ENCODE data around the gene ZSCAN5A.
"Not testable (repeated sequence)": the region's sequence is repeated elsewhere in the genome, so short reads cannot be mapped to it uniquely, and the experiment has no call there.

ZSCAN5A gene

DNA sequence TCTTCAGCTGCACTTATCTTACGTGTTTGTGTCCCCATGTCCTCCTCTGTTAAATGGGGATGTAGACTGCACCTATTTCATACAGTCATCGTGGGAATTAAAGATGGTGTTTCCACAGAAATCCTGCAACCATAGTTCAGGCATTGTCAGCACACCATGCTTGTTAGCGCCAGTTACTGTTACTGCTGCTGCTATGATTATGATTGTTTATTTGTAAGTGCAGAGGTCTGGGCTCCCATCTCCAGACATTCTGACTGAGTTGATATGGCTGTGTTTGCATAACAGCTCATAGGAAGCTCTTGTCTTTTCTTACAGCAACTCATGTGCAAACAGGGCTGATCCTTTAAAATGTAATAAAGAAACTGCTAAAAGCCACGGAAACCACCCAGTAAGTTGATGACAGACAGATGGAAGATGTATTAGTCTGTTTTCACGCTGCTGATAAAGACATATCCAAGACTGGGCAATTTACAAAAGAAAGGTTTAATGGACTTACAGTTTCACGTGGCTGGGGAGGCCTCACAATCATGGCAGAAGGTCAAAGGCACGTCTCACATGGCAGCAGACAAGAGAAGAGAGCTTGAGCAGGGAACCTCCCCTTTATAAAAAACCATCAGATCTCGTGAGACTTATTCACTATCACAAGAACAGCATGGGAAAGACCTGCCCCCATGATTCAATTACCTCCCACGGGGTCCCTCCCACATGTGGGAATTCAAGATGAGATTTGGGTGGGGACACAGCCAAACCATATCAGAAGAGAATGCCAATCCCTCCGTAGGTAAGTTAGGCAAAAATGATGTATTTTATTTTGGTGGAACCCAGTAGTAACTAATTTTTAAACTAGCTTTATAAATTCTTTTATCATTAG is 1.6 kb downstream of the ZSCAN5A start:
- H3K4me3 ChIP-seq (ENCODE audit: low read length) = no peak overlapping the region
- TF ChIP-seq, protein P1, sequence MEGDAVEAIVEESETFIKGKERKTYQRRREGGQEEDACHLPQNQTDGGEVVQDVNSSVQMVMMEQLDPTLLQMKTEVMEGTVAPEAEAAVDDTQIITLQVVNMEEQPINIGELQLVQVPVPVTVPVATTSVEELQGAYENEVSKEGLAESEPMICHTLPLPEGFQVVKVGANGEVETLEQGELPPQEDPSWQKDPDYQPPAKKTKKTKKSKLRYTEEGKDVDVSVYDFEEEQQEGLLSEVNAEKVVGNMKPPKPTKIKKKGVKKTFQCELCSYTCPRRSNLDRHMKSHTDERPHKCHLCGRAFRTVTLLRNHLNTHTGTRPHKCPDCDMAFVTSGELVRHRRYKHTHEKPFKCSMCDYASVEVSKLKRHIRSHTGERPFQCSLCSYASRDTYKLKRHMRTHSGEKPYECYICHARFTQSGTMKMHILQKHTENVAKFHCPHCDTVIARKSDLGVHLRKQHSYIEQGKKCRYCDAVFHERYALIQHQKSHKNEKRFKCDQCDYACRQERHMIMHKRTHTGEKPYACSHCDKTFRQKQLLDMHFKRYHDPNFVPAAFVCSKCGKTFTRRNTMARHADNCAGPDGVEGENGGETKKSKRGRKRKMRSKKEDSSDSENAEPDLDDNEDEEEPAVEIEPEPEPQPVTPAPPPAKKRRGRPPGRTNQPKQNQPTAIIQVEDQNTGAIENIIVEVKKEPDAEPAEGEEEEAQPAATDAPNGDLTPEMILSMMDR (conservative IDR thresholded peaks at IDR 0.05; ENCODE audit: low read depth, low read length) = no peak
- DNase-seq (ENCODE audit: low read depth) = no peak

DNA sequence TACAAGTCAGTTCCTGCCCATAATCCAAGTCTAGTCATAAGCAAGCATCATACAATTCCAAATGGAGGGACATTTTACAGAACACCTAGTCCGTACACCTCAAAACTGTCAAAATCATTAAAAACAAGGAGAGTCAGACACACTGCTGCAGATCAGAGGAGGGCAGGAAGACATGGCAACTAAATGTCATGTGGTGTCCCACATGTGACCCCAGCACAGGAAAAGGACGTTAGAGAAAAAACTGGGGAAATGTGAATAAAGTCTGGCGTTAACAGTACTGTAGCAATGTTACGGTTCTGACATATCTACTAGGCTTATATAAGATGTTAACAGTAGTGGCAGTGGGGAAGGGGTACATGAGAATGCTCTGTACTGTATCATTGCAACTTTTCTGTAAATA is 2.3 kb downstream of the ZSCAN5A start:
- no peak overlapping the region for H3K4me3 ChIP-seq (ENCODE audit: low read length)
- TF ChIP-seq, protein P1 (conservative IDR thresholded peaks at IDR 0.05; ENCODE audit: low read depth, low read length) = no peak
- DNase-seq (ENCODE audit: low read depth) = no peak

DNA sequence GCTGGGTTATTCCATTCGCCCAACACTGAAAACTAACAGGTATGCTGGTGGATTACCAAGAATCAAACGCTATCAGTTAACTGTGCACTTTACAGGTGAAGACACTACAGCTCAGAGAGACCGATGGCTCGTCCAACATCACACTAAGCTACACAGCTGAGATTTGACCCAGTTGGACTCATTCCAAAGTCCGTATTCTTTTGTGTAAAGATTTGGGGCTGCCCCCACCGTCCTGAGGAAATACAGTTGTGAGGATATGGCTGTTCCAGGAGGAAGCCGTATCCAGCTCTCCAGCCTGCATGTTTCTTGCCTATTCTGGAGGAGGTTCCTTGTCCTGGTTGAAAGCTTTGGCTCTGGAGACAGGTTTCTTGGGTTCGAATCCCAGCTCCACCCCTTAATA is 4.2 kb downstream of the ZSCAN5A start:
- TF ChIP-seq, protein P1 (conservative IDR thresholded peaks at IDR 0.05; ENCODE audit: low read depth, low read length) = no peak
- DNase-seq (ENCODE audit: low read depth) = no peak
- no peak overlapping the region for H3K4me3 ChIP-seq (ENCODE audit: low read length)

DNA sequence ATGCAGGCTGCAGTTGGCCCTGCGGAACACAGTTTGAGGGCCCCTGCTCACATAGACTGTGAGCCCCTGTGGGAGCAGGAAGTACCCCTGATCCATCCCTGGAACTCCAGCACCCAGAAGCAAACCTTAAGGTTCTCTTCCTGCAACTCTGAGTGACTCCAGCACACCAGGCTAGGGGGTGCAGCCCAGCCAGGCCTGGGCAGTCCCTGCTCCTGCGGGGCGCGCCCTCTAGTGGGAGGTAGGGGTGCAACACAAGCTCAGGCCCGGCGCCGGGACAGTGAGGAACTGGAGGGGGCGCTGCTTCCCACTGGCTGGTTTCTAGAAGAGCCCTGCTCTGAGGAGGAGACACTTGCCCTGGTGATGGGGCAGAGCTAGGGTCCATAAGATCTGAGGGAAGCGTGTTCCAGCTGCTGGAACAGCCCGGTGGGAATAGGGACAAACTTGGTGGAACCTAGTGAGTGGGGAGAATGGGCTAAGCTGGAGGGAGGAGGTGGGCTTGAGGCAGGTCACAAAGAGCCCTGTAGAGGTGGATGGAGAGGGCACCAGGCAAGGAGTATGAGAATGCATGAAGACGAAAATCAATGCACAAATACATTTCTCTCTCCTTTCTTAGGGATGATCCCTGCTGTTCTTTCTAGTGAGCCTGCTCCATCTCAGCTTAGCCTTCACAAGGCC is 5.0 kb downstream of the ZSCAN5A start:
- TF ChIP-seq, protein P1 (conservative IDR thresholded peaks at IDR 0.05; ENCODE audit: low read depth, low read length) = peak; percentile 88
- no peak for DNase-seq (ENCODE audit: low read depth)
- H3K4me3 ChIP-seq (ENCODE audit: low read length) = no peak overlapping the region

DNA sequence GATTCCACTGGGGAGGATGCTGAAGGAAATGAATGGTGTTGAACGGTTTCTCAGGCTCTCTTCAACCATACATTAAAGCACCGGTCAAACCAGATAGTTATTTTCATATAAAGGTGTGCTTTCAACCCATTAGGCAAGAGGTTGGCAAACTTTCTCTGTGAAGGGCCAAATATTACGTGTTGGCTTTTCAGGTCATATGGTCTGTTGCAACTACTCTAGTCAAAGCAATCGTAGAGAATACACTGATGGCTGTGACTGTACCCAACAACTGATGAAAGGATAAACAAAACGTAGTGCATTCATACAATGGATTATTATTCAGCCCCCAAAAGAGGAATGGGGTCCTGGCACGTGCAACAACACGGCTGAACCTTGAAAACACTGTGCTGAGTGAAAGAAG is 5.8 kb downstream of the ZSCAN5A start:
- TF ChIP-seq, protein P1 (conservative IDR thresholded peaks at IDR 0.05; ENCODE audit: low read depth, low read length) = no peak
- DNase-seq (ENCODE audit: low read depth) = no peak
- H3K4me3 ChIP-seq (ENCODE audit: low read length) = no peak overlapping the region

DNA sequence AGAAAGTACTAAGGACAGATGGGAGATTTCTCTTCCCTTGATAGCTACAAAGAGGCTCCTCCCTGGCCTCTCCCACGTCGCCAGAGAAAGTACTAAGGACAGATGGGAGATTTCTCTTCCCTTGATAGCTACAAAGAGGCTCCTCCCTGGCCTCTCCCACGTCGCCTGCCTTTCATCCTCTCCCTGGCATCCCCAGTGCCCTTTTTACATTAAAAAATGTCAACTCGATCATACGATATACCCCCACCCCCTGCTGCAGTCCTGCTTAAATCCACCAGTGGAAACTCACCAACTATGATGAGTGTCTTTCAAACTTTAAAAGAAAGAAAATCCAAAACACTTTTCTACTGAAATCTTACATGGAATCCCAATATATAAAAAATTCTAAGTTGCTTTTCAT is 7.6 kb downstream of the ZSCAN5A start:
- not testable (repeated sequence) for H3K4me3 ChIP-seq (ENCODE audit: low read length); DNase-seq (ENCODE audit: low read depth)

DNA sequence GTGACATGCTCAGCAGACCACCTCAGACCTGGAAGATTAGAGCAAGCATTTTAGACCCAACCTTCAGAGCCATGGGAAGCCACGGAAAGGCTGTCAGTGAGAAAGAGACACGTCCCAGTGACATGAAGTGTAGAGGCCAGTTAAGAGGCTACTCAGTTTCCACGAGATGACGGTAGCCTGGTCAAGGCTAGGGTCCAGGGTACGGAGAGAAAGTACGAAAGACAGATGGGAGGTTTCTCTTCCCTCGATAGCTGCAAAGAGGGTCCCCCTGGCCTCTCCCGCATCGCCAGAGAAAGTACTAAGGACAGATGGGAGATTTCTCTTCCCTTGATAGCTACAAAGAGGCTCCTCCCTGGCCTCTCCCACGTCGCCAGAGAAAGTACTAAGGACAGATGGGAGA is 8.6 kb downstream of the ZSCAN5A start:
- TF ChIP-seq, protein P1 (conservative IDR thresholded peaks at IDR 0.05; ENCODE audit: low read depth, low read length) = no peak
- no peak for DNase-seq (ENCODE audit: low read depth)
- no peak overlapping the region for H3K4me3 ChIP-seq (ENCODE audit: low read length)

Data from retinal pigment epithelial cell (primary cell).